ENCODE results near the gene TMEM182. TPM values are rescaled to one million over a fixed set of nuclear protein-coding genes. Genes with fewer than 3 reads are reported as not detected.

The TMEM182 gene
- total RNA-seq, 1 donor = 1.4 TPM

GRCh38 chr2:102797486-102797885 is 35.7 kb downstream of the TMEM182 start:
- Histone ChIP-seq H2AFZ (ENCODE audit: low read length) (no peak overlapping the region), H3K4me1 (ENCODE audit: insufficient read depth, low read length) (no peaks in the 10 kb centered on the region), H3K9me3 (ENCODE audit: low read depth, low read length) (no peaks in the 10 kb centered on the region), H3K27me3 (ENCODE audit: insufficient read depth, low read length) (no peaks in the 10 kb centered on the region), H3K4me2 (ENCODE audit: insufficient read depth, low read length) (no peak overlapping the region), H4K20me1 (ENCODE audit: insufficient read depth, low read length) (no peaks in the 10 kb centered on the region), H3K4me3 (ENCODE audit: insufficient read depth, low read length) (no peak overlapping the region), H3K27ac (ENCODE audit: low read depth, low read length) (no peak overlapping the region), H3K79me2 (ENCODE audit: insufficient read depth, low read length) (no peaks in the 10 kb centered on the region), H3K36me3 (ENCODE audit: insufficient read depth, low read length) (no peaks in the 10 kb centered on the region)
- no peak for DNase-seq (ENCODE audit: insufficient read length, low spot score, missing footprints)
- no peak for TF ChIP-seq CTCF (IDR thresholded peaks at IDR 0.05; ENCODE audit: extremely low read depth, low read depth, low read length)

- H3K79me2 ChIP-seq (ENCODE audit: insufficient read depth, low read length) = no peaks in the 10 kb centered on the region
- no peak overlapping the region for H2AFZ ChIP-seq (ENCODE audit: low read length)
- no peaks in the 10 kb centered on the region for H3K9me3 ChIP-seq (ENCODE audit: low read depth, low read length)
- H3K27ac ChIP-seq (ENCODE audit: low read depth, low read length) = no peak overlapping the region
- no peak overlapping the region for H3K4me2 ChIP-seq (ENCODE audit: insufficient read depth, low read length)
- no peaks in the 10 kb centered on the region for H3K4me1 ChIP-seq (ENCODE audit: insufficient read depth, low read length)
- H3K27me3 ChIP-seq (ENCODE audit: insufficient read depth, low read length) = no peaks in the 10 kb centered on the region
- no peak overlapping the region for H3K4me3 ChIP-seq (ENCODE audit: insufficient read depth, low read length)
- H4K20me1 ChIP-seq (ENCODE audit: insufficient read depth, low read length) = no peaks in the 10 kb centered on the region
- no peak for TF ChIP-seq CTCF (IDR thresholded peaks at IDR 0.05; ENCODE audit: extremely low read depth, low read depth, low read length)
- H3K36me3 ChIP-seq (ENCODE audit: insufficient read depth, low read length) = no peaks in the 10 kb centered on the region
- DNase-seq (ENCODE audit: insufficient read length, low spot score, missing footprints) = peak; percentile 68
Measured at GRCh38 chr2:102798181-102798580, 36.4 kb downstream of the TMEM182 start.

GRCh38 chr2:102801098-102801718 is 39.4 kb downstream of the TMEM182 start:
- no peak overlapping the region for H3K4me2 ChIP-seq (ENCODE audit: insufficient read depth, low read length)
- no peaks in the 10 kb centered on the region for H3K27me3 ChIP-seq (ENCODE audit: insufficient read depth, low read length)
- no peak overlapping the region for H3K27ac ChIP-seq (ENCODE audit: low read depth, low read length)
- TF ChIP-seq CTCF (IDR thresholded peaks at IDR 0.05; ENCODE audit: extremely low read depth, low read depth, low read length) = no peak
- H3K79me2 ChIP-seq (ENCODE audit: insufficient read depth, low read length) = no peaks in the 10 kb centered on the region
- no peak overlapping the region for H3K4me3 ChIP-seq (ENCODE audit: insufficient read depth, low read length)
- H3K4me1 ChIP-seq (ENCODE audit: insufficient read depth, low read length) = no peaks in the 10 kb centered on the region
- H2AFZ ChIP-seq (ENCODE audit: low read length) = no peak overlapping the region
- no peak for DNase-seq (ENCODE audit: insufficient read length, low spot score, missing footprints)
- no peaks in the 10 kb centered on the region for H3K36me3 ChIP-seq (ENCODE audit: insufficient read depth, low read length)
- no peaks in the 10 kb centered on the region for H3K9me3 ChIP-seq (ENCODE audit: low read depth, low read length)
- H4K20me1 ChIP-seq (ENCODE audit: insufficient read depth, low read length) = no peaks in the 10 kb centered on the region

GRCh38 chr2:102801858-102802699 is 40.2 kb downstream of the TMEM182 start:
- no peaks in the 10 kb centered on the region for H3K79me2 ChIP-seq (ENCODE audit: insufficient read depth, low read length)

More at GRCh38 chr2:102801858-102802699, 40.2 kb downstream of the TMEM182 start:
- H3K36me3 ChIP-seq (ENCODE audit: insufficient read depth, low read length) = no peaks in the 10 kb centered on the region
- no peaks in the 10 kb centered on the region for H3K4me1 ChIP-seq (ENCODE audit: insufficient read depth, low read length)
- H3K27me3 ChIP-seq (ENCODE audit: insufficient read depth, low read length) = no peaks in the 10 kb centered on the region
- H4K20me1 ChIP-seq (ENCODE audit: insufficient read depth, low read length) = no peaks in the 10 kb centered on the region
- no peaks in the 10 kb centered on the region for H3K9me3 ChIP-seq (ENCODE audit: low read depth, low read length)
- no peak overlapping the region for H3K4me2 ChIP-seq (ENCODE audit: insufficient read depth, low read length)
- no peak for DNase-seq (ENCODE audit: insufficient read length, low spot score, missing footprints)
- no peak overlapping the region for H2AFZ ChIP-seq (ENCODE audit: low read length)
- H3K4me3 ChIP-seq (ENCODE audit: insufficient read depth, low read length) = no peak overlapping the region
- TF ChIP-seq CTCF (IDR thresholded peaks at IDR 0.05; ENCODE audit: extremely low read depth, low read depth, low read length) = no peak
- no peak overlapping the region for H3K27ac ChIP-seq (ENCODE audit: low read depth, low read length)
